SK-N-SH (cell line): ENCODE data around the gene MBD2. TPM values are rescaled to one million over a fixed set of nuclear protein-coding genes. Genes with fewer than 3 reads are reported as not detected.

Experiments
- CTCF ChIA-PET: fragments of 300-600, 350-600 bp; formaldehyde crosslinking; extraction: SDS; loops from one replicate; lab custom pipeline; 2021; lab: Yijun Ruan, JAX
- POLR2A ChIA-PET: fragments of 350-600 bp; sonication (Branson Sonifier 250); formaldehyde crosslinking; extraction: SDS; loops from one replicate; lab custom pipeline; 2020; ENCODE audit warnings: antibody characterized with exemption, inconsistent platforms; lab: Yijun Ruan, JAX
- DNase-seq: peaks from one replicate; pipeline ENCODE4 v3.0.0; 2012
- H2AFZ ChIP-seq: fragments of 200-600 bp; sonication (generic); 2 replicates; pipeline ENCODE4 v1.8.1; 2016; ENCODE audit warnings: antibody characterized with exemption, mild to moderate bottlenecking, low read depth
- H3F3A ChIP-seq: fragments of 200-600 bp; sonication (generic); replicated peaks from 2 replicates; pipeline ENCODE3; 2016; ENCODE audit warnings: antibody characterized with exemption, mild to moderate bottlenecking; ENCODE audit not compliant: insufficient read depth
- H3K27ac ChIP-seq, 2 experiments: fragments of 200-500 bp in 1 of 2; fragments of 200-600 bp in 1 of 2; sonication (Bioruptor generic) in 1 of 2; sonication (generic), shearing (Covaris generic) in 1 of 2; 2 replicates each; pipeline versions ENCODE4 v1.5.1 to v1.6.1; 2014 to 2016; ENCODE audit warnings: low read depth in 2 of 2, inconsistent platforms in 1 of 2, low read length in 1 of 2, mild to moderate bottlenecking in 1 of 2, mixed read lengths in 1 of 2
- H3K27me3 ChIP-seq: fragments of 200-600 bp; sonication (generic), shearing (Covaris generic); 2 replicates; pipeline ENCODE4 v1.6.1; 2016; ENCODE audit warnings: mixed run types; ENCODE audit not compliant: insufficient read depth
- H3K36me3 ChIP-seq, 2 experiments: fragments of 200-500 bp in 1 of 2; fragments of 200-600 bp in 1 of 2; sonication (Bioruptor generic) in 1 of 2; sonication (generic) in 1 of 2; replicated peaks in 1 of 2; 2 replicates each; pipeline versions ENCODE3 to v1.5.1; 2014 to 2016; ENCODE audit warnings: low read length in 1 of 2, mild to moderate bottlenecking in 1 of 2; ENCODE audit not compliant: insufficient read depth in 2 of 2, control insufficient read depth in 1 of 2
- H3K4me1 ChIP-seq, 2 experiments: fragments of 200-500 bp in 1 of 2; fragments of 200-600 bp in 1 of 2; sonication (Bioruptor generic) in 1 of 2; sonication (generic), shearing (Covaris generic) in 1 of 2; 2 replicates each; pipeline versions ENCODE4 v1.5.1 to v1.6.1; 2014 to 2016; ENCODE audit warnings: low read depth in 1 of 2, low read length in 1 of 2, mixed run types in 1 of 2; ENCODE audit not compliant: insufficient read depth in 2 of 2, control insufficient read depth in 1 of 2
- H3K4me2 ChIP-seq: fragments of 200-600 bp; sonication (generic), shearing (Covaris generic); 2 replicates; pipeline ENCODE4 v1.6.1; 2017; ENCODE audit warnings: mixed run types
- H3K4me3 ChIP-seq, 2 experiments: fragments of 200-500 bp in 1 of 2; fragments of 200-600 bp in 1 of 2; sonication (Bioruptor generic) in 1 of 2; sonication (generic), shearing (Covaris generic) in 1 of 2; 2 replicates each; pipeline versions ENCODE4 v1.5.1 to v1.8.1; 2014 to 2016; ENCODE audit warnings: low read depth in 2 of 2, inconsistent platforms in 1 of 2, low read length in 1 of 2, mild to moderate bottlenecking in 1 of 2, mixed read lengths in 1 of 2, moderate library complexity in 1 of 2
- H3K79me2 ChIP-seq: fragments of 200-600 bp; sonication (generic); 2 replicates; pipeline ENCODE4 v1.8.1; 2017; ENCODE audit warnings: mild to moderate bottlenecking; ENCODE audit not compliant: insufficient read depth
- H3K9ac ChIP-seq: fragments of 200-600 bp; sonication (generic); 2 replicates; pipeline ENCODE4 v1.6.1; 2017; ENCODE audit warnings: mixed run types
- H3K9me2 ChIP-seq: fragments of 200-600 bp; sonication (generic); 2 replicates; pipeline ENCODE4 v1.6.1; 2017; ENCODE audit warnings: mixed run types
- H3K9me3 ChIP-seq: fragments of 200-600 bp; sonication (generic); 2 replicates; pipeline ENCODE4 v1.6.1; 2017; ENCODE audit warnings: mixed run types, mild to moderate bottlenecking, moderate library complexity
- H4K20me1 ChIP-seq: fragments of 200-600 bp; sonication (generic); 2 replicates; pipeline ENCODE4 v1.6.1; 2017; ENCODE audit warnings: mild to moderate bottlenecking, mixed run types; ENCODE audit not compliant: insufficient read depth
- EP300 ChIP-seq, 2 experiments: IDR thresholded peaks; 2 replicates each; pipeline versions ENCODE4 v1.4.0 to v1.6.1; 2012; ENCODE audit warnings: borderline replicate concordance in 1 of 2, low read depth in 1 of 2, low read length in 1 of 2
- EZH2phosphoT487 ChIP-seq: fragments of 200-600 bp; sonication (generic); IDR thresholded peaks from 2 replicates; pipeline ENCODE4 v1.6.1; 2017; ENCODE audit warnings: low read depth, mixed run types, mild to moderate bottlenecking, antibody characterized with exemption, moderate library complexity, borderline replicate concordance
- FOXM1 ChIP-seq: IDR thresholded peaks from 2 replicates; pipeline ENCODE4 v1.4.0; 2012; ENCODE audit warnings: low read depth, mild to moderate bottlenecking
- GABPA ChIP-seq: IDR thresholded peaks from 2 replicates; pipeline ENCODE4 v1.4.0; 2012; ENCODE audit warnings: low read depth, mild to moderate bottlenecking
- GATA2 ChIP-seq: sonication (generic); formaldehyde crosslinking; IDR thresholded peaks from 2 replicates; pipeline ENCODE4 v1.5.0; 2020; ENCODE audit warnings: mild to moderate bottlenecking, missing genetic modification reagents
- MXI1 ChIP-seq: IDR thresholded peaks from 2 replicates; pipeline ENCODE4 v1.6.1; 2012; ENCODE audit warnings: mild to moderate bottlenecking, low read depth, low read length, improper control_type of control experiment
- RAD21 ChIP-seq: IDR thresholded peaks from 2 replicates; pipeline ENCODE4 v1.6.1; 2012; ENCODE audit warnings: mild to moderate bottlenecking, low read length
- SMC3 ChIP-seq: IDR thresholded peaks from 2 replicates; pipeline ENCODE4 v1.6.1; 2012; ENCODE audit warnings: low read depth, low read length, improper control_type of control experiment
- TAF1 ChIP-seq: IDR thresholded peaks from 2 replicates; pipeline ENCODE4 v1.6.1; 2012; ENCODE audit warnings: low read depth, mild to moderate bottlenecking, low read length, moderate library complexity, borderline replicate concordance
- TCF12 ChIP-seq: IDR thresholded peaks from 2 replicates; pipeline ENCODE4 v1.4.0; 2012
- WGBS: methylation state at CpG from one replicate; pipeline ENCODE4 v1.1.6; 2017; ENCODE audit warnings: low lambda C conversion rate; 5-methylcytosine and 5-hydroxymethylcytosine counted together
- polyA plus RNA-seq, 3 experiments: library from polyadenylated mRNA; depleted of rRNA; stranded (reverse); fragments of >200 nt; gene quantifications; 2 replicates each; pipeline ENCODE4 v1.2.3, GENCODE V29; 2012
- TF ChIP-seq, protein P1 (sequence below): IDR thresholded peaks from 2 replicates; pipeline ENCODE4 v1.4.0; 2012; ENCODE audit warnings: low read depth, borderline replicate concordance
- TF ChIP-seq, protein P2 (sequence below): IDR thresholded peaks from 2 replicates; pipeline ENCODE4 v1.4.0; 2012; ENCODE audit warnings: low read depth
- TF ChIP-seq, protein P3 (sequence below): IDR thresholded peaks from 2 replicates; pipeline ENCODE4 v1.6.1; 2012; ENCODE audit warnings: mild to moderate bottlenecking, low read depth, low read length, moderate library complexity

MBD2 gene
- polyA plus RNA-seq, 1 of the 3 experiments (the other 2 are of a cell fraction) = 12.5 TPM

DNA sequence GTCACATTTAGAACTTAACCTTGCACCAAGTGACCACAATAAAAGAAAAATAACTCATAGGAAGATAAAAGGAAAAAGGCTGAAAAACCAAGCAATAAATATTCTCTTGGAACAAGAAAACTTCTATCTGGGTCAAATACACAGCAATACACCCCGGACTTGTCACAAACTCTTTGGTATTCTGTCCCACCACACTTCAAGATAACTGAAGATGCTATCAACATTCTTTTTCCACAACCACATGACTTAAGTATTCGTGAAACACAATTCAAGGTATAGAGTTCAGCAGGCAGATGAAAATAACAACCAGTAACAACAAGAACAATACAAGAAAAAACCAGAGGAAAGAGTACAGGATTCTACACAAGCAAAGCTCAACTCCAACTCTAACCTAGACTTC lies 18.0 kb downstream of the MBD2 start:
- no peak overlapping the region for H2AFZ ChIP-seq
- H3K4me1 ChIP-seq = peaks cover 0 to 5% of the 10 kb centered on the region in 2 experiments; a peak in 1 of 4 replicates
- peaks cover 17 to 27% of the 10 kb centered on the region in 2 experiments for H3K36me3 ChIP-seq
- H3K9me3 ChIP-seq = no peaks in the 10 kb centered on the region
- H3K79me2 ChIP-seq = peaks cover 93% of the 10 kb centered on the region
- WGBS = 82% methylated on average over 2 of the region's 2 CpGs
- no peak overlapping the region for H3K9ac ChIP-seq
- no peak overlapping the region for H3K4me2 ChIP-seq
- ChIA-PET POLR2A (no interaction called here), CTCF (interaction anchor here (1.2 kb wide), 1 partner anchor 64 kb away, joined by 3 read pairs; no protein-coding TSS in a partner anchor)
- H4K20me1 ChIP-seq = peaks cover 56% of the 10 kb centered on the region
- no peaks in the 10 kb centered on the region for H3K9me2 ChIP-seq
- H3K27me3 ChIP-seq = no peaks in the 10 kb centered on the region
- no peak for DNase-seq
- no peak overlapping the region for H3K4me3 ChIP-seq
- H3K27ac ChIP-seq = no peak overlapping the region
- TF ChIP-seq SMC3 (no peak), TAF1 (no peak), GATA2 (CRISPR knock-in tag) (no peak), FOXM1 (no peak), TCF12 (no peak), EZH2phosphoT487 (no peak), EP300 (IDR thresholded peaks at IDR 0.05; ENCODE audit: borderline replicate concordance in 1 of 2, low read depth in 1 of 2, low read length in 1 of 2) (no peak), GABPA (no peak), MXI1 (no peak), RAD21 (no peak)
- TF ChIP-seq, protein P1, sequence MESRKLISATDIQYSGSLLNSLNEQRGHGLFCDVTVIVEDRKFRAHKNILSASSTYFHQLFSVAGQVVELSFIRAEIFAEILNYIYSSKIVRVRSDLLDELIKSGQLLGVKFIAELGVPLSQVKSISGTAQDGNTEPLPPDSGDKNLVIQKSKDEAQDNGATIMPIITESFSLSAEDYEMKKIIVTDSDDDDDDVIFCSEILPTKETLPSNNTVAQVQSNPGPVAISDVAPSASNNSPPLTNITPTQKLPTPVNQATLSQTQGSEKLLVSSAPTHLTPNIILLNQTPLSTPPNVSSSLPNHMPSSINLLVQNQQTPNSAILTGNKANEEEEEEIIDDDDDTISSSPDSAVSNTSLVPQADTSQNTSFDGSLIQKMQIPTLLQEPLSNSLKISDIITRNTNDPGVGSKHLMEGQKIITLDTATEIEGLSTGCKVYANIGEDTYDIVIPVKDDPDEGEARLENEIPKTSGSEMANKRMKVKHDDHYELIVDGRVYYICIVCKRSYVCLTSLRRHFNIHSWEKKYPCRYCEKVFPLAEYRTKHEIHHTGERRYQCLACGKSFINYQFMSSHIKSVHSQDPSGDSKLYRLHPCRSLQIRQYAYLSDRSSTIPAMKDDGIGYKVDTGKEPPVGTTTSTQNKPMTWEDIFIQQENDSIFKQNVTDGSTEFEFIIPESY = no peak
- TF ChIP-seq, protein P2, sequence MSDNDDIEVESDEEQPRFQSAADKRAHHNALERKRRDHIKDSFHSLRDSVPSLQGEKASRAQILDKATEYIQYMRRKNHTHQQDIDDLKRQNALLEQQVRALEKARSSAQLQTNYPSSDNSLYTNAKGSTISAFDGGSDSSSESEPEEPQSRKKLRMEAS = no peak
- TF ChIP-seq, protein P3, sequence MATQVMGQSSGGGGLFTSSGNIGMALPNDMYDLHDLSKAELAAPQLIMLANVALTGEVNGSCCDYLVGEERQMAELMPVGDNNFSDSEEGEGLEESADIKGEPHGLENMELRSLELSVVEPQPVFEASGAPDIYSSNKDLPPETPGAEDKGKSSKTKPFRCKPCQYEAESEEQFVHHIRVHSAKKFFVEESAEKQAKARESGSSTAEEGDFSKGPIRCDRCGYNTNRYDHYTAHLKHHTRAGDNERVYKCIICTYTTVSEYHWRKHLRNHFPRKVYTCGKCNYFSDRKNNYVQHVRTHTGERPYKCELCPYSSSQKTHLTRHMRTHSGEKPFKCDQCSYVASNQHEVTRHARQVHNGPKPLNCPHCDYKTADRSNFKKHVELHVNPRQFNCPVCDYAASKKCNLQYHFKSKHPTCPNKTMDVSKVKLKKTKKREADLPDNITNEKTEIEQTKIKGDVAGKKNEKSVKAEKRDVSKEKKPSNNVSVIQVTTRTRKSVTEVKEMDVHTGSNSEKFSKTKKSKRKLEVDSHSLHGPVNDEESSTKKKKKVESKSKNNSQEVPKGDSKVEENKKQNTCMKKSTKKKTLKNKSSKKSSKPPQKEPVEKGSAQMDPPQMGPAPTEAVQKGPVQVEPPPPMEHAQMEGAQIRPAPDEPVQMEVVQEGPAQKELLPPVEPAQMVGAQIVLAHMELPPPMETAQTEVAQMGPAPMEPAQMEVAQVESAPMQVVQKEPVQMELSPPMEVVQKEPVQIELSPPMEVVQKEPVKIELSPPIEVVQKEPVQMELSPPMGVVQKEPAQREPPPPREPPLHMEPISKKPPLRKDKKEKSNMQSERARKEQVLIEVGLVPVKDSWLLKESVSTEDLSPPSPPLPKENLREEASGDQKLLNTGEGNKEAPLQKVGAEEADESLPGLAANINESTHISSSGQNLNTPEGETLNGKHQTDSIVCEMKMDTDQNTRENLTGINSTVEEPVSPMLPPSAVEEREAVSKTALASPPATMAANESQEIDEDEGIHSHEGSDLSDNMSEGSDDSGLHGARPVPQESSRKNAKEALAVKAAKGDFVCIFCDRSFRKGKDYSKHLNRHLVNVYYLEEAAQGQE = no peak
- H3F3A ChIP-seq = peaks cover 6% of the 10 kb centered on the region
